Measurements from ENCODE around the gene HS3ST3B1. TPM values are rescaled to one million over a fixed set of nuclear protein-coding genes. Genes with fewer than 3 reads are reported as not detected.

The HS3ST3B1 gene
- total RNA-seq, 1 experiment from 2014 or later = 22.3 TPM

- H3K4me3 Mint-ChIP-seq = no peak overlapping the region
- ChIA-PET POLR2A (no interaction called here), CTCF (interaction anchor here (0.8 to 2.1 kb wide), 3 partner anchors 9 to 37 kb away, joined by 3 to 8 read pairs (median 3); partner anchors contain the start of gene HS3ST3B1)
- DNase-seq (ENCODE audit: low spot score) (no peak), ATAC-seq (no peak)
- TF ChIP-seq USF2 (CRISPR knock-in tag; IDR thresholded peaks at IDR 0.05) (no peak), CBFB (CRISPR knock-in tag; IDR thresholded peaks at IDR 0.05; ENCODE audit: low read depth) (no peak), MLX (CRISPR knock-in tag; IDR thresholded peaks at IDR 0.05) (no peak), NR1H2 (CRISPR knock-in tag; IDR thresholded peaks at IDR 0.05) (no peak), EMX1 (CRISPR knock-in tag; IDR thresholded peaks at IDR 0.05) (no peak), ATF3 (CRISPR knock-in tag; conservative IDR thresholded peaks at IDR 0.05) (no peak), CDX4 (CRISPR knock-in tag; IDR thresholded peaks at IDR 0.05; ENCODE audit: borderline replicate concordance) (no peak), RELA (CRISPR knock-in tag; IDR thresholded peaks at IDR 0.05; ENCODE audit: borderline replicate concordance) (no peak), TCF7 (CRISPR knock-in tag; IDR thresholded peaks at IDR 0.05; ENCODE audit: low read depth) (no peak), AR (CRISPR knock-in tag; IDR thresholded peaks at IDR 0.05) (no peak), ZNF232 (CRISPR knock-in tag; IDR thresholded peaks at IDR 0.05) (no peak), IRF2 (CRISPR knock-in tag; IDR thresholded peaks at IDR 0.05; ENCODE audit: borderline replicate concordance, low read depth) (no peak), CREB1 (CRISPR knock-in tag; IDR thresholded peaks at IDR 0.05) (no peak)
- TF ChIP-seq, protein P1, sequence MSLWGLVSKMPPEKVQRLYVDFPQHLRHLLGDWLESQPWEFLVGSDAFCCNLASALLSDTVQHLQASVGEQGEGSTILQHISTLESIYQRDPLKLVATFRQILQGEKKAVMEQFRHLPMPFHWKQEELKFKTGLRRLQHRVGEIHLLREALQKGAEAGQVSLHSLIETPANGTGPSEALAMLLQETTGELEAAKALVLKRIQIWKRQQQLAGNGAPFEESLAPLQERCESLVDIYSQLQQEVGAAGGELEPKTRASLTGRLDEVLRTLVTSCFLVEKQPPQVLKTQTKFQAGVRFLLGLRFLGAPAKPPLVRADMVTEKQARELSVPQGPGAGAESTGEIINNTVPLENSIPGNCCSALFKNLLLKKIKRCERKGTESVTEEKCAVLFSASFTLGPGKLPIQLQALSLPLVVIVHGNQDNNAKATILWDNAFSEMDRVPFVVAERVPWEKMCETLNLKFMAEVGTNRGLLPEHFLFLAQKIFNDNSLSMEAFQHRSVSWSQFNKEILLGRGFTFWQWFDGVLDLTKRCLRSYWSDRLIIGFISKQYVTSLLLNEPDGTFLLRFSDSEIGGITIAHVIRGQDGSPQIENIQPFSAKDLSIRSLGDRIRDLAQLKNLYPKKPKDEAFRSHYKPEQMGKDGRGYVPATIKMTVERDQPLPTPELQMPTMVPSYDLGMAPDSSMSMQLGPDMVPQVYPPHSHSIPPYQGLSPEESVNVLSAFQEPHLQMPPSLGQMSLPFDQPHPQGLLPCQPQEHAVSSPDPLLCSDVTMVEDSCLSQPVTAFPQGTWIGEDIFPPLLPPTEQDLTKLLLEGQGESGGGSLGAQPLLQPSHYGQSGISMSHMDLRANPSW (CRISPR knock-in tag; conservative IDR thresholded peaks at IDR 0.05; ENCODE audit: low read depth) = no peak
- H3K27ac Mint-ChIP-seq = no peak overlapping the region
- H3K27me3 Mint-ChIP-seq (ENCODE audit: low read depth) = peaks cover 34% of the 10 kb centered on the region
- H3K9me3 Mint-ChIP-seq = no peaks in the 10 kb centered on the region
- H3K4me1 Mint-ChIP-seq = peaks cover 71% of the 10 kb centered on the region
- peaks cover 2% of the 10 kb centered on the region; the same call in 1 of the 2 replicates for H3K36me3 Mint-ChIP-seq
Measured at GRCh38 chr17:14321476-14321949, 20.6 kb downstream of the HS3ST3B1 start.

DNA sequence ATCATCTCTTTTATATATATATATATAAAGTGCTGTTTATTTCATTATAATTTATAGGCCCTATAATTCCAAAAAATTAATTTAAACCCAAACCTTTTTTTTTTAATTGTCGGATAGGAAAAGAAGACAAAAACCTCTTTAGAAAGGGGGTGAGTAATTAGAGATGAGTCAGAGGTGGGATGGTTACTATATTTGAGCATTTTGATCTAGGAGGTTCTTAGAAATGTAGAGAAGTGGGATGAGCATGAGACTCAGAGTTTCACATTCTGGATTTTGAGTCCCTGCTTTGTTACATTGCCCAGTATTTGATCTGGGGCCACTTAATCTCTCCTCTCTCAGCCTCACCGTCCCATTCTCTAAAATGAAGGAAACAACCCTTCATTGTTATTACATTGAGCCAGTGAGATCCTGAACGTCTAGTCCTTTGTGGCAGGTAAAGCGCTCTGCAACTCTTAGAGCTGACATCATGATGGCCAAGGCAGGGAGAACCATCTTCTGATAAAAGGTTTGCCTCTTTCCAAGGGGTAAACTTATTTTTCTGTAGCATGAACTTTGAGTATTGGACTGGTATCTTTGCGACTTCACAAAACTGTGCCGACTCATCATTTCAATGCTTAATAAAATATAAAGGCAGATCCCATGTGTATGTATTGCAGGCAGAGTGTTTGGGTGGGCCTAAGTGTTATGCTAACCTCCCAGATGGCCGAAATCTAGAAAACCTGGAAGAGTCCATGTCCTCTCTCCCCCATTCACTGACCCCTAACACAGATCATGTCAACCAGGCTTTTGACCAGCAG, 21.3 kb downstream of the HS3ST3B1 start:
- H3K4me3 Mint-ChIP-seq = no peak overlapping the region
- H3K4me1 Mint-ChIP-seq = peaks cover 66% of the 10 kb centered on the region
- TF ChIP-seq ZNF532 (CRISPR knock-in tag; IDR thresholded peaks at IDR 0.05; ENCODE audit: borderline replicate concordance) (no peak), TP53 (CRISPR knock-in tag; IDR thresholded peaks at IDR 0.05) (no peak), MXD4 (CRISPR knock-in tag; IDR thresholded peaks at IDR 0.05; ENCODE audit: borderline replicate concordance) (no peak)

More for the DNA sequence above, 21.3 kb downstream of the HS3ST3B1 start:
- ChIA-PET CTCF (interaction anchor here (1.3 to 2.1 kb wide), 2 partner anchors 21 to 37 kb away, joined by 3 to 8 read pairs; partner anchors contain the start of gene HS3ST3B1), POLR2A (no interaction called here)
- Mint-ChIP-seq H3K27ac (no peak overlapping the region), H3K9me3 (no peaks in the 10 kb centered on the region), H3K36me3 (peaks cover 2% of the 10 kb centered on the region; the same call in 1 of the 2 replicates), H3K27me3 (ENCODE audit: low read depth) (peaks cover 34% of the 10 kb centered on the region)
- ATAC-seq = no peak
- DNase-seq (ENCODE audit: low spot score) = no peak

All from WTC11 (cell line).